ENCODE data around the gene ZNF460.

The ZNF460 gene

DNA sequence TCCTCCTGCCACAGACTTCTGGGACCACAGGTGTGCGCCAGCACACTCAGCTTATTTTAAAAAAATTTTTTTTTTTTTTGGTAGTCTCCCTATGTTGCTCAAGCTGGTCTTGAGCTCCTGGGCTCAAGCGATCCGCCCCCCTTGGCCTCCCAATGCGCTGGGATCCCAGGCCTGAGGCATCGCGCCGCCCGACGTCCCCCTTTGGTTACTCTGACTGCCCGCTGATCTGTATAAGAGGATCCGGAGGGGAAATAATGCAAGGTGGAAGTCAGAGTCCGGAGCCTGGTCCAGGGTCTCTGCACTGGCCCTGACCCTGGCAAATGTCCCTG lies 40.3 kb upstream of the ZNF460 start:
- Histone ChIP-seq H3K36me3 (ENCODE audit: insufficient read depth, low read length) (peaks cover 24% of the 10 kb centered on the region), H4K20me1 (ENCODE audit: insufficient read depth, low read length) (peaks cover 11% of the 10 kb centered on the region), H3K4me1 (ENCODE audit: insufficient read depth, low read length) (peaks cover 28% of the 10 kb centered on the region), H3K27me3 (ENCODE audit: insufficient read depth, low read length, poor library complexity) (no peaks in the 10 kb centered on the region), H3K79me2 (ENCODE audit: insufficient read depth, low read length) (peaks cover 39% of the 10 kb centered on the region), H3K27ac (ENCODE audit: low read length) (peak overlapping the region; percentile 84), H3K4me2 (ENCODE audit: insufficient read depth, low read length) (peak overlapping the region; percentile 88), H3K4me3 (ENCODE audit: low read depth in 1 of 2, low read length in 2 of 2) (peak overlapping the region; percentile 52 to 81; a peak in 3 of 4 replicates), H3K9ac (ENCODE audit: low read depth, low read length) (peak overlapping the region; percentile 71), H2AFZ (ENCODE audit: low read depth, low read length) (peak overlapping the region; percentile 100), H3K9me3 (ENCODE audit: insufficient read depth, low read length, severe bottlenecking) (no peaks in the 10 kb centered on the region)
- ATAC-seq (ENCODE audit: insufficient read depth, low read depth) (no peak; the same call in 2 of the 3 replicates), DNase-seq (no peak)
- TF ChIP-seq, protein P1, sequence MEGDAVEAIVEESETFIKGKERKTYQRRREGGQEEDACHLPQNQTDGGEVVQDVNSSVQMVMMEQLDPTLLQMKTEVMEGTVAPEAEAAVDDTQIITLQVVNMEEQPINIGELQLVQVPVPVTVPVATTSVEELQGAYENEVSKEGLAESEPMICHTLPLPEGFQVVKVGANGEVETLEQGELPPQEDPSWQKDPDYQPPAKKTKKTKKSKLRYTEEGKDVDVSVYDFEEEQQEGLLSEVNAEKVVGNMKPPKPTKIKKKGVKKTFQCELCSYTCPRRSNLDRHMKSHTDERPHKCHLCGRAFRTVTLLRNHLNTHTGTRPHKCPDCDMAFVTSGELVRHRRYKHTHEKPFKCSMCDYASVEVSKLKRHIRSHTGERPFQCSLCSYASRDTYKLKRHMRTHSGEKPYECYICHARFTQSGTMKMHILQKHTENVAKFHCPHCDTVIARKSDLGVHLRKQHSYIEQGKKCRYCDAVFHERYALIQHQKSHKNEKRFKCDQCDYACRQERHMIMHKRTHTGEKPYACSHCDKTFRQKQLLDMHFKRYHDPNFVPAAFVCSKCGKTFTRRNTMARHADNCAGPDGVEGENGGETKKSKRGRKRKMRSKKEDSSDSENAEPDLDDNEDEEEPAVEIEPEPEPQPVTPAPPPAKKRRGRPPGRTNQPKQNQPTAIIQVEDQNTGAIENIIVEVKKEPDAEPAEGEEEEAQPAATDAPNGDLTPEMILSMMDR (IDR thresholded peaks at IDR 0.05; ENCODE audit: borderline replicate concordance, extremely low read depth, low read length, poor library complexity, severe bottlenecking) = no peak
- TF ChIP-seq EZH2 (IDR thresholded peaks at IDR 0.05; ENCODE audit: borderline replicate concordance, low read depth, low read length, severe bottlenecking) = no peak

DNA sequence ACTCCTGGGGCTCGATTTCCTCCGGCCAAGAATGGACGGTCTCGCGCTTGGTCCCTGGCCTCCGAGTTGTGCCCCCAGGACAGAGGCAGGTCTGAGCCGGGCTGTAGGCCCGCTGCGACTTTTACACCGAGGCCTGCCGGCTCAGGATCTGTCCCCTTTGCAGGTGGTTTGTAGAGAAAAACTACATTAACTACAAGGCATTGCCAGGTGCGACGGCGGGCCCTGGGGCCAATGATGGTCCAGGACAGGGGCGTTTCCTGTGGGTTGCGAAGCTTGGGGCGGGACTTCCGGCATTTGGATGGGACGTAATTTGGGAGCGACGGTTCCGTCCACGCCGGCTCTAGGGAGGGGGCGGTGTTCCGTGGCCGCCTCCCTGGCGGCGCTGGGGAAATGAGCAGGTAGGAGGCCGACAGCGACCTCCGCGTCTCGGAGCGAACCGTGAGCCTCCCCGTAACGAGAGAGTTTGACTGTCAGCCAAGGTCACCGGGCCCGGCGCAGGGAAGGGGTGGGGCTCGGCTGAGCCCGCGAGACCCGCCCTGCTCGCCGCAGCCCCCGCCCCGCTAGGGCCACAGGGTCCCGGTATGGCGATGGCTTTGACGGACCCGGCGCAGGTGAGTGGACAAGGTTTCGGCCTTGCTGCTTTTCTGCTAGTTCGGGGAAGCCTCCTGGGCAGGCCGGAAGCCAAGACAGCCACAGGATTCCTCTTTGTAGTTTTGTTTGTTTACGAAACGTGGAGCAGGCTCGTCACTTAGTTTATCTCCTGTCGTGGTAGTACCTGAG lies 39.8 kb upstream of the ZNF460 start, which contains the start of gene ZNF805:
Gene ZNF805 (plus strand): TSS at position 322 of the 780 bp plus-strand sequence. CDS start 260 bp downstream, at position 582.
- ATAC-seq (ENCODE audit: insufficient read depth, low read depth) (peak; percentile 96), DNase-seq (peak; percentile 96)
- Histone ChIP-seq H3K27me3 (ENCODE audit: insufficient read depth, low read length, poor library complexity) (no peaks in the 10 kb centered on the region), H2AFZ (ENCODE audit: low read depth, low read length) (peak within 1 kb of the TSS; percentile 100), H4K20me1 (ENCODE audit: insufficient read depth, low read length) (peaks cover 11% of the 10 kb centered on the region), H3K4me2 (ENCODE audit: insufficient read depth, low read length) (peak within 1 kb of the TSS; percentile 88), H3K9me3 (ENCODE audit: insufficient read depth, low read length, severe bottlenecking) (no peaks in the 10 kb centered on the region), H3K79me2 (ENCODE audit: insufficient read depth, low read length) (peaks cover 42% of the 10 kb centered on the region), H3K27ac (ENCODE audit: low read length) (peak within 1 kb of the TSS; percentile 84), H3K36me3 (ENCODE audit: insufficient read depth, low read length) (peaks cover 28% of the 10 kb centered on the region), H3K4me1 (ENCODE audit: insufficient read depth, low read length) (peaks cover 28% of the 10 kb centered on the region), H3K4me3 (ENCODE audit: low read depth in 1 of 2, low read length in 2 of 2) (peak within 1 kb of the TSS; percentile 52 to 81), H3K9ac (ENCODE audit: low read depth, low read length) (peak within 1 kb of the TSS; percentile 71)
- TF ChIP-seq, protein P1 (IDR thresholded peaks at IDR 0.05; ENCODE audit: borderline replicate concordance, extremely low read depth, low read length, poor library complexity, severe bottlenecking) = peak; percentile 7
- no peak for TF ChIP-seq EZH2 (IDR thresholded peaks at IDR 0.05; ENCODE audit: borderline replicate concordance, low read depth, low read length, severe bottlenecking)

DNA sequence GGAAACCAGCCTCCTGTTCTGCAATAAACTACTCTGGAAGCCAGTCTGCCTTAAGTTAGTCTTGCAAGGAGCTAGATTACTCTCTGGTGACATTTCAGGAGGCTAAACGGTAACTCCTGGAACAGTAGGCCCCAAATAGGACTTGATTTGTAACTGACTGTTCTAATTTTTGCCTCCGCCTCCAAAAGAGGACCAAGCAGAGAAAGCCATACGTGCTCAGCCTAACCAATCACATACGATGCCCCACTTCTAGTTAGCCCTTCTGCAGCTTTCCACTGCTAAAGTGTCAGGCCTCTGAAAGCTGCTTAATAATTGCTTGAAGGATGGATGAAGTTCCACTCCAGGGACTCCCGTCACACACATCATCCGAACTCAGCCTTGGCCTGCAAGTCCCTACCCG lies 39.1 kb upstream of the ZNF460 start:
- H4K20me1 ChIP-seq (ENCODE audit: insufficient read depth, low read length) = peaks cover 11% of the 10 kb centered on the region
- no peaks in the 10 kb centered on the region for H3K27me3 ChIP-seq (ENCODE audit: insufficient read depth, low read length, poor library complexity)
- no peaks in the 10 kb centered on the region for H3K9me3 ChIP-seq (ENCODE audit: insufficient read depth, low read length, severe bottlenecking)
- H3K79me2 ChIP-seq (ENCODE audit: insufficient read depth, low read length) = peaks cover 48% of the 10 kb centered on the region
- ATAC-seq (ENCODE audit: insufficient read depth, low read depth) = no peak
- H2AFZ ChIP-seq (ENCODE audit: low read depth, low read length) = peak overlapping the region; percentile 100
- H3K4me3 ChIP-seq (ENCODE audit: low read depth in 1 of 2, low read length in 2 of 2) = peak overlapping the region; percentile 52 to 81; a peak in 3 of 4 replicates
- H3K36me3 ChIP-seq (ENCODE audit: insufficient read depth, low read length) = peaks cover 34% of the 10 kb centered on the region
- peak overlapping the region; percentile 88 for H3K4me2 ChIP-seq (ENCODE audit: insufficient read depth, low read length)
- peak overlapping the region; percentile 71 for H3K9ac ChIP-seq (ENCODE audit: low read depth, low read length)
- H3K27ac ChIP-seq (ENCODE audit: low read length) = peak overlapping the region; percentile 84
- H3K4me1 ChIP-seq (ENCODE audit: insufficient read depth, low read length) = peaks cover 28% of the 10 kb centered on the region
- DNase-seq = no peak
- no peak for TF ChIP-seq EZH2 (IDR thresholded peaks at IDR 0.05; ENCODE audit: borderline replicate concordance, low read depth, low read length, severe bottlenecking)
- TF ChIP-seq, protein P1 (IDR thresholded peaks at IDR 0.05; ENCODE audit: borderline replicate concordance, extremely low read depth, low read length, poor library complexity, severe bottlenecking) = no peak
